Measurements from ENCODE around the gene IL17RA.

Gene IL17RA

GRCh38 chr22:17106161-17106784, 21.5 kb downstream of the IL17RA start:
- no peak for DNase-seq

- DNase-seq: no peak
Observed at GRCh38 chr22:17106785-17107546, 22.2 kb downstream of the IL17RA start.

DNA sequence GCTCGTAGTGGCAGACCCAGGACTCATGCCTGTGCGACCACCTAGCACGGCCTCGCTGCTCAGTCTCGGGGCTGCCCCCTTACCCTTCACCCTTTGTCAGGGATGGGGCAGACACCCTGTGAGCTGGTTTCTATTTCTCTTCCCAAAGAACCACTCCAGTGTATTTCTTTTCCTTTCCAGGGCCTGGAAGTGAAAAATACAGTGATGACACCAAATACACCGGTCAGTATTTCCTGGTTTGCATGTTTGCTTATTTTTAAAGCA, 22.7 kb downstream of the IL17RA start:
- no peak for DNase-seq

GRCh38 chr22:17108256-17109112, 23.7 kb downstream of the IL17RA start:
- no peak for DNase-seq

- DNase-seq: no peak
Observed at GRCh38 chr22:17109113-17109865, 24.5 kb downstream of the IL17RA start.

DNA sequence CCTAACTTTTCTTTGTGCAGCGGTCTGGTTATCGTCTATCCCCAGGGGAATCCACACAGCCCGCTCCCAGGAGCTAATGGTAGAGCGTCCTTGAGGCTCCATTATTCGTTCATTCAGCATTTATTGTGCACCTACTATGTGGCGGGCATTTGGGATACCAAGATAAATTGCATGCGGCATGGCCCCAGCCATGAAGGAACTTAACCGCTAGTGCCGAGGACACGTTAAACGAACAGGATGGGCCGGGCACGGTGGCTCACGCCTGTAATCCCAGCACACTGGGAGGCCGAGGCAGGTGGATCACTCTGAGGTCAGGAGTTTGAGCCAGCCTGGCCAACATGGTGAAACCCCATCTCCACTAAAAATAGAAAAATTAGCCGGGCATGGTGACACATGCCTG, 25.2 kb downstream of the IL17RA start:
- no peak for DNase-seq

DNA sequence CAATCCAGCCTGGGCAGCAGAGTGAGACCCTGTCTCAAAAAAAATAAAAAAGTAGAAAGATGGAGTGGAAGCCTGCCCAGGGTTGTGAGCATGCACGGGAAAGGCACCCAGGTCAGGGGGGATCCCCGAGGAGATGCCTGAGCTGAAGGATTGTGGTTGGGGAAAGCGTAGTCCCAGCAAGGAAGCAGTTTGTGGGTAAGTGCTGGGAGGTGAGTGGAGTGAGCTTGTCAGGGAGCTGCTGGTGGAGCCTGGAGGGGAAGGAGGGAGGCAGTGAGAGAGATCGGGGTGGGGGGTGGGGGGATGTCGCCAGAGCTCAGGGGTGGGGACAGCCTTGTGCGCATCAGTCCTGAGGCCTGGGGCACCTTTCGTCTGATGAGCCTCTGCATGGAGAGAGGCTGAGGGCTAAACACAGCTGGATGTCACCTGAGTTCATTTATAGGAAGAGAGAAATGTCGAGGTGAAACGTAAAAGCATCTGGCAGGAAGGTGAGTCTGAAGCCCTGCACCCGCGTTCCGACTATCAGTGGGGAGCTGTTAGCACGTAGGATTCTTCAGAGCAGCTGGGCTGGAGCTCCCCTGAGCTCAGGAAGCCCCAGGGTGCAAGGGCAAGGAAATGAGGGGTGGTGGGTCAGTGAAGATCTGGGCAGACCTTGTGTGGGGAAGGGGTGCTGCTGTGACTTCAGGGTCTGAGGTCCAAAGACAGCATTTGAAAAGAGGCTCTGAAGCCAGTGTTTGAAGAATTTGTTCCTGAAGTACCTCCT, 26.2 kb downstream of the IL17RA start:
- DNase-seq: no peak

GRCh38 chr22:17112491-17113042, 27.8 kb downstream of the IL17RA start:
- DNase-seq: no peak

DNA sequence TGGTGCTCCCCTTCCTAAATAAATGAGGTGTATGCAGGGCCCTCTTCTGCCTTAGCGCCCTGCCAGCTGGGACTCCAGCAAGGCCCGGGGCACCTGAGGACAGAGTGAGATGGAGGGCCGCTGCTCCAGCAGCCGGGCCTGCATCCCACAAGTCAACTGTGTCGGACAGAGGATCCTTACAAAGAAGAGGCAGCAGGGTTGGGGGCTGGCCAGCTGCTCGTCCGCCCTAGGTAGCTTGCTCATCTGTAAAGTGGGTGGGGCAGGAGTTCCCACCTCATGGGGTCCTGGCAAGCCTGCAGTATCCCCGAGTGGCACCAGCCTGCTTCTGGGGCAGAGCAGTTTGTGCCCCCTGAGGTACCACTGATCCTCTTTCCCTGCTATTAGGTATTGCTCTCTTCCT, 28.8 kb downstream of the IL17RA start:
- DNase-seq: no peak

DNA sequence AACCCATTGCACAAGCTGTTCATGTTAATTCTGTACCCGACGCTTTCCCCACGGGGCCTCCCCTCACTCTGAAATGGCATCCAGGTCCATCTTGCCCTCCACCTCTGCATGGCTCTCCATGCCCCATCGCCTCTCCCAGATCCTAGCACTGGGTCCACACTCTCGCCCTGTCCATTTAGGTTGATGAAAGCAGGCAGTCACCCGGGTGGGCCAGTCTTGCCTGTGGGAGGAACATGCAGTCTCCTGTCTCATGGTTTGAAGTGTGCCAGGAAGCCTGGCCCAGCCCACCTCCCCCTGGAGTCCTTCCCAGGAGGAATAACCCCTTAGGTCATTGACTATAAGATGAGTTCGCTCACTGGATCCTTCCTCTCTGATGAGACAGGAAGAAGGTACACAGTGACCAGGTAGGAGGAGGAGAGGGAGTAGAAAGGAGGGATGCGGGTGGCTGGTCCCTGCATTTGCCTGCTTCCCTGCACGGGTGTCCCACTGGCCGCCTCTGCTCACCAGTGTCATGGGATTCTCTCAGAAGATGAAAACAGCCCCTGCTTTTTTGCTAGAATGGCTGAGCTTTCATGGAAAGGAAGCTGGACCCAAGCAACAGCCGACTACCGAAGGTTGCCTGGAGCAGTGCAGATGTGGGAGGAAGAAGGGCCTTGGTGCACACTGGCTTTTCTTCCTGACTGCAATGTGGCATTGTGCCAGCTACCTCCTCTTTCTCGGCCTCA, 29.5 kb downstream of the IL17RA start:
- no peak for DNase-seq

GRCh38 chr22:17114898-17115235, 30.1 kb downstream of the IL17RA start:
- DNase-seq: no peak

- DNase-seq: no peak
Observed at GRCh38 chr22:17115236-17115635, 30.4 kb downstream of the IL17RA start.

DNA sequence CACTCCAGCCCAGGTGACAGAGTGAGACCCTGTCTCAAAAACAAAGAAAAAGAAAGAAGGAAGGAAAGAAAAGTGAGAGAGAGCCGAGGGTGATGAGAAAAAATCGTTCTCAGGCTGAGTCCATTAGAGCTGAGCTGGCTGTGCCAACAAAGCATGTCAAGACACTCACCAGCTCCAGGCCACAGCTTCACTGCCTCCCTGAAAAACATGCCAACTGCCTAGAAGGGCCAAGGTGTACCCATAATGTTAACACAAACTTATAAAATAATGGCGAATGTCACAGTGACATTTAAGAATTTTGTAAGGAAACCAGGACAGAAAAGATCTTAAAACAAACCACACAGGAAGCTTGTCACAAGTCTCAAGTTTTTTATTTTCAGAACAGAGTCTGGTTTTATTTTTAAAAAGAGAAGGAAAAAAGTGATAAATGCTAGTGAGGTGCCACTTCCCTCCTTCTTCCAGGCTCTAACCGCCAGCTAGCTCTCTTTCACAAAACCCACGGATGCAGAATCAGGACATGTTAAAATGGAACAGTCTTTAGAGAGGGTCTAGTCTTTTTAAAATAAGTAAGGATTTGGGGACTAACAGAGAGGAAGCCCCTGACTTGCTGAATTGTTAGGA, 31.3 kb downstream of the IL17RA start:
- DNase-seq: no peak

DNA sequence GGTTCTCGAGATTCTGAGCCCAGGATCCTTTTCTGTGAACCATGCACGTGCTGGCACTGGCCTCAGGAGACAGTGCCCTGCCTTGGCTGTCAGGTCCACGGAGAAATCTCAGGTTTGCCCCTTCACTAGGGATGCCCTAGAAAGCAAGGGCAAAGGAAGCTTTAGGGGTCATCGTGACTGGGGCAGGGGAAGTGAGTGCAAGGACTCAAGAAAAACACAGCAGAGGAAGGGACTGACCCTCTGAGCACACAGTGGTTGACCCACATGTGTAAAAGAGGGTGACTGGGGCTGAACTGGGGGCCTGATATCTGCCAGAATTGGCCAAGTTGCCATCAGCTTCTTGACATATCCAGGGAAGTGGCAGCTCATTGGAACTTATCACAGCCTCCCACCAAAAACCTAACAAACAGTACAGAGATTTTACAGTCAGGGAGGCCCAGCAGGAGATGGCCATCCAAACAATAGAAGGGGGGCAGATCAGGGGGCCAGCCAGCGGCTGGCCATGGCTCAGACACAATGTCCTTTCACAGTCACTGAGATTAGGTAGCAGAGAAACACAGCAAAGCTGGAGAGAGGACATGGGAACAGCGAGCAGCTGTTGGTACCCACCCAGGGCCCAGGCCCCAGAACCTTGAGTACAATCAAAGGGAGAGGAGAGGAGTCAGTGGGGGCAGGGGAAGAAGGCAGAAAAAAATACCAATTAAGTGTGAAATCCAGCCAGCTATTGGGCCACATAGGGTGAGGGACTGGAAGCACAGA, 32.0 kb downstream of the IL17RA start:
- no peak for DNase-seq

- DNase-seq: no peak
Observed at GRCh38 chr22:17117400-17117799, 32.6 kb downstream of the IL17RA start.

DNA sequence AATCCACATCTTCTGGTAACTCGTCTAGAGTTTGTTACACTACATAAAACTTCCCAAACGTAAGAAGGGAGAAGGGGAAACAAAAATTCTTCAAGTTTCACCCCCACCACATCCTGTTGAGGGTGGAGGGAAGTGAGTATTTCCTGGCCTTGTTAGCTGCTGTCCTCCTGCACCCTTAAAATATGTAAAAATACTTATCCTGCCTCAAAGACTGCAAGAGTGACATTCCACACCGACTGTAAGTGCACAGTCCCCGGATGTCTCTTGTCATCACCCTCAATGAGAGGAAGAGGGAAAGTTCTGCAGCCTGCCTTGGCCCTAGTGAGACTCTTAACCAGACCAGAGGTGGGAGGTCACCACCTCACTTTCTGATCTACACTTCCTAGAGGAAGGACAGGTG, 33.1 kb downstream of the IL17RA start:
- no peak for DNase-seq

DNA sequence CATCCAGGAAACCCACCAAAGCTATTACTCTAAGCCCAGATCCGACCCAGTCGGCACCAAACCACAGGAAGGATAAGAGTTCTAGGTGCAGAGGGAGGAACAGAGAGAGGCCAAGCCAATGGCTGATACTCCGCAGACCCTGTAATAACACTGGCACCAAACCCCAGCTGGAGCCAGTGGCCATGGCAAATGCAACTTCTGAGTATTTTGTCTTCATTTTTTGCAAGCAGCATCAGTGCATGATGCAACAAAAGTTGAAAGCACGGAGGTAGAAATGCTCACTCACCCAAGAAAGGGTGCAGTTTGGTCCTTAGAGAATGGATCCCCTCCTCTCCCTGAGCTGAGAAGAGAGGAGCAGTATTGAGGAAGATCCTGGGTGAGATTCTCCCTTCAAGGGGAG, 33.5 kb downstream of the IL17RA start:
- DNase-seq: no peak

- DNase-seq: no peak
Observed at GRCh38 chr22:17119481-17120202, 34.8 kb downstream of the IL17RA start.

GRCh38 chr22:17120281-17120680, 35.5 kb downstream of the IL17RA start:
- DNase-seq: no peak
